Activated CD8-positive, alpha-beta memory T cell treated with anti-CD3 and anti-CD28 coated beads for 48 hours (primary cell): Measurements from ENCODE around the gene CSRP2.

Experiments used
- DNase-seq, 3 experiments: peaks; one replicate each; pipeline ENCODE4 v3.0.0-alpha.2; 2020; ENCODE audit warnings: low read depth in 2 of 3, low spot score in 2 of 3

The CSRP2 gene

DNA sequence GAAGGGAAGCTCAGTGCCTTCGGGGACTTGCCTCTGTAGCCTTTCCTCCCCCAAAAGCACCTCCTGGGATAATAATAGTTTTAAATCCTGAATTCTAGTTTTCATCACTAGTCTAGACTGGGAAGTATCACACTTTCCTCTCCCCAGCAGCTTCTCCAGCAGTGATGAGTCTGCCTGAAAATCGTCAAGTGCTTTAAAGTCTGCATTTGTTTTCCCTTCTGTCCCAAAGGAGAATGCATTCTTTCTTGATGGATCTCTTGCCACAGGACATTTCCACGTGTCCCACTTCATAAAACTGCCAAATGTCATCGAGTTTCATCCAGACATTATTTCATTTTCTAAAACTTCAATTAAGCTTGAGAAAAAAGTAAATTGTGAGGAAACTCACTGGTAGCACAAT is 15.0 kb downstream of the CSRP2 start:
- DNase-seq: no peak

DNA sequence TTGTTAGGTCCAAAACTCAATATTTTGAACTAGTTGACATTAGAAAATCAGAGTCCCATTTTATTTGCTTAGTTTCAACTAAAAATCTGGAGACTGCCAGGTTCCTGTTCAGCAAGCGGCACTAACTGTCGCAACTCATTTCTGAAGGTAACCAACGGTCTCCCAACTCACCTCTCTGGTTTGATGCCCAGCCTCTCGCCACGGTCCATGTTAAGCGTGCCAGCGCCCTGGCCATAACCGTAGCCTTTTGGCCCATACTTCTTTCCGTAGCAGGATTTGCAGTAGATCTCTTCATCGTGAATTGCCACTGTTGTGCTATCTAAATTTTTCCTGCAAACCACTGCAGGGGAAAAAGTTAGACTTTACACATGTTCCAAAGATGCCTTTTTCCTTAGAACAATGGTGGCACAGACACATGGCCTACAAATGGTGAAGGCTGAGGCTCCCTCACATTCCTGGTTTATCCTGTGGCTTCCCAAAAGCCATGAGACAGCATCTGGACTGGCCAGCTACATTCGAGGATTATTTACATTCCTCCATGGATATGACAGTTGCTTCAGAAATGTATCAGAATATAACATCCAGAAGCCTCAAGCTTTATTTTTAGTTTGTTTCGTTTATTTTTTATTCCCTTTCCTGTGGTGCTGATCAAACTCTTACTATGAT is 15.7 kb downstream of the CSRP2 start:
- no peak for DNase-seq

DNA sequence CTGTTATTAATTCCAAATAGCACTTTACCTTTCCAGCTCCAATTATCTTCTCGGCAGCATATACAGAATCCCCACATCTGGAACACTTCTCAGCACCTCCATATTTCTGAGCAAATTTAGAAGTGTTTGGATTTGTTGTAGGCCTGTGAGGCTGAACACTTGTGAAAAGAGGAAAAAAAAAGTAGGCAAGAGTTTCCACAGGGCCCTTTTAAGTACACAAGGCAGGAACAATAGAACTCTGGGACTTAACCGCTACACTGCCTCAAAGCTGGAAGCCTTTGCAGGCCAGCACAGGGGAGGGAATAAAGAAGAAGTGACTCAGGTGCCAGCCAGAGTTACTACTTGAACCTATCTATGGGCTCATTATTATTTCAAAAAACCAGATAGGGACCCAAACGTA is 18.6 kb downstream of the CSRP2 start:
- no peak for DNase-seq

DNA sequence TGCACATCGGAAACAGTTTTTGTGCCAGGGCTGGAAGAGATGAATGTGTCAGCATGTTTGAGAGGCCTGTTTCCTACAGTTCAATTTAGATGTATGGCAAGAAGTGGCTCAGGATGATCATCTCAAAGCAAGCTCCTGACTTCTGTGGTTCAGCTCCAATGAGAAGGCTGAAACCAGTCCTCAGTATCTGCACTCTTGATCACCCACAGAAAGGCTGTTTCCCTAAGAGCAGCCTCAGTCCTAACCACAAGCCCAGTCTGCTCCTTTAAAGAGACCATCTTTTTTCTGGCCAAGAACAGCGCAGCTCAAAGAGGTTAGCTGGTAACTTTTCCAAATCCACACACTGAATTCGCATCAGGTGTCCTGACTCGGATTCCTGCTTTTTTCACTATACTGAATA is 19.2 kb downstream of the CSRP2 start:
- no peak for DNase-seq

DNA sequence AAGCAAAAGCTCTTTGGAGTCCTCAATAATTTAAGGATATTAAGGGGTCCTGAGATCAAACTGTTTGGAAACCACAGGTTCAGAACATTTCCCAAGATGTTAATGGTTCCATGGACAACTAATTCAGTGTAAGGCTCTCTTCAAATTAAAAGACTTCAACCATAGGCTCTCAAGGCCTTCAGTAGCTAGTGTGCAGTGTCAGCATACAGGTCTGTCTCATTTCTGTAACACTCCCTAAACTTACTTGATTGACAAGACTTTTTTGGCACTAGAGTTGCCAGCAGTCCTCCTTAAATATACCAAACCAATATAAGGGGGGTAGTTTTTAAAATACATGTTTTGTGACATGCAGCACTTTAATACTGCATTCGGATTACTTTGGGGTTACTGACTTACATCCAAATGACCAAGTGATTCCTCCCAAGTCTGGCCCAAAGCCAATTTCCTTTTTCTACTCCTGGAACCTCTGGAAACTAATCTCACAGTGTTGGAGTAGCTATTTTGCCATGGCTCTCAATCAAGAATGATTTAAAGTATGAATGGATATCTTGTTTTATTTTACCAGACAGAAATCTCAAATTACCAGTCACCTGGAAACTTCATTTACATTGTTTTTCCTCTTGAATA is 22.7 kb downstream of the CSRP2 start:
- DNase-seq: no peak

DNA sequence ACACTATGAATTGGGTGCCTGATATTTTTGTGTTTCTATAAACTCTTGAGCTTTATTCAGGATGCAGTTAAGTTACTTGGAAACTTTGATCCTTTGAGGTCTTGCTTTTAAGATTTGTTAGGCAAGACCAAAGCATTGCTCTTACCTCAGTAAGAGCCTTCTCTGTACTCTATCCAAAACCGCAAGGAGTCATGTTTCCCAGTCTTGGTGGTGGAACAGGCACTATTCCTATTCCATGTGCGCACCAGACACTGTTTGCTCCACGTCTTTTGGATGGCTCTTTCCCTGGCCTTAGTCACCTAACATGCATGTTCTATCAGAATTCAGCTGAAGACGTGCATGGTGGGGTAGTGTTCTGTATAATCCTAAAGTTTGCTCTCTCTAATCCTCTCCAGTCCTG is 23.5 kb downstream of the CSRP2 start:
- DNase-seq: no peak

DNA sequence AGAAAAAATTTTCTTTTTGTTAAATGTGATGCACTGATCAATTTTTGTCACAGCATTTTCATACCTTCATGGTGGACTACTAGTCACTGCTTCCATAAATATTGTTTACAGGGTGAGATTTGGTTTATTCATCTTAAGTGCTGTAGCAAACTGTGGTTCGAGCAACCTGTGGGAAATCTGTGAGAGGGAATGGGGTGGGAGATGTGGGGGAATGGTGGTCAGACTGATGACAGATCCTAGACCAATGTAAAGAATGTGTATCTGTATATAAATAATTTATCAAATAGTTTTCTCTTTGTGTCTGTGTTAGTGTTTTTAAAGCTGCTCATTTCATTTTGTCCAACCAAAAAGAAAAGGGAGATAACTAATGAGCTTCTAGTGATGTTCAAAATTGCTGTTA is 26.7 kb downstream of the CSRP2 start:
- DNase-seq: no peak

DNA sequence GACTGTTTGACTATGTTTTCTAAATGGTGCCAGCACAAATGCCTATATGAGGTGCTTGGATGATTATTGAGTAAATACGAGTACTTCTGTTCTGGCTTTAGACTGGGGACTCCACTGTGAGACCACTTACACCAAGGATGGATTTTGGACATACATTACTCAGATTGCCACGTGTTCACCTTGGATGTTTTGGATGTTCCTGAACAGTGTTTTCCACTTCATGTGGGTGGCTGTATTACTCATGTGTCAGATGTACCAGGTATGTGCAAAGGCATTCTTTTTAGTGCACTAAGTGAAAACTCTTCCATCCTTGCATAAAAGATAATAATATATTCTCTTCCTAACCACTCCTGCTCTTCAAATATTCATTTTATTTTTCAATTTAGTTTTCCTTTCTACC is 30.7 kb downstream of the CSRP2 start:
- DNase-seq: no peak

DNA sequence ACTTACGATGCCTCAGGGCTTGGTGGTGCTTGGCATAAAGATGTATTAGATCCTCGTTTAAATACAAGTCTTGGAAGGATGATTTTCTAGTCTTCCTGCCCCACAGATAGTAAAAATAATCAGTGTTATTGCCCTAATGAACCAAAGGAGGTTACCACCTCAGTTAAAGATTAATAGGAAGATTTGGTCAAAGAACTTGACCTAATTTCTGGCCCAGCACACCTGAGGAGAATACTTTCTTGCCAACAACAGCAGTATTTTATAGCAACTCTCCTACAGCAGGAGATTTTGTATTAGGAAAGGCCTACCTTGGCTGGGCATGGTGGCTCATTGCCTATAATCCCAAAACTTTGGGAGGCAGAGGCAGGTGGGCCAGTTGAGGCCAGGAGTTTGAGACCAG is 31.6 kb downstream of the CSRP2 start:
- DNase-seq: no peak

DNA sequence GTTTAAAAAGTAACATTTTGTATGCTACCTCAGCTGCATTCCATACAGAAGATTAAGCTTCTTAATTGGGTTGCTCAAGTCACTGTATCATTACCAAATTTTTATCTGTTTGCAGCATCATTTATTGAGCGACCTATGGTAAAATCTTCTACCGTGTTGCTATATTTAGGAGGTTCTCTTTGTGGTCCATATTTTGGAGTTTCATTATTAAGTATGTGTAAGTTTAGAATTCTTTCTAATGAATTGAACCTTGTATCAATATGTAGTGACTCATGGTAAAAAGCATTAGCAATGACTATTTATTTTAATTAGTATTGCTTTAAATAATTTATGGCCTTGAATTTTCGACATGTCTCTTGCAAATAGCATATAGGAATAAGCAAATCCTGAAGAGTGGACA is 42.2 kb downstream of the CSRP2 start:
- no peak for DNase-seq

DNA sequence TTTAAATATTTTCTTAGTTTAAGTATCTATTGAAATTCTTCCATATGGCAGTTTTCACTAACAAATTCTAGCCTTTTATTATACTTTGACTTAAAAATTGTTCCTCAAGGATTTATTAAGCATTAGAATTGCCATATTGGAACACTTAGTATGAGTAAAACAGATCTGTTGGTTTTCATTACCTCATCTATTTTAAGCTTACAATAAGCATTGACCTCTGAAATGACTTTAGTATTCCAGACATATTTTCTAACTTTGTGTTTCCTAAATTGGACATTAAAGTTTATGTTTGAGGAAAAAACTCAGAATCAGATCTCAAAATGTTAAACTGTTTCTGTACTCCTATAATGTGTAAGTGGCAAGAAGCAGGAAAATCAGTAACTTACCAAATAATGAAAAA is 48.4 kb downstream of the CSRP2 start:
- no peak for DNase-seq

DNA sequence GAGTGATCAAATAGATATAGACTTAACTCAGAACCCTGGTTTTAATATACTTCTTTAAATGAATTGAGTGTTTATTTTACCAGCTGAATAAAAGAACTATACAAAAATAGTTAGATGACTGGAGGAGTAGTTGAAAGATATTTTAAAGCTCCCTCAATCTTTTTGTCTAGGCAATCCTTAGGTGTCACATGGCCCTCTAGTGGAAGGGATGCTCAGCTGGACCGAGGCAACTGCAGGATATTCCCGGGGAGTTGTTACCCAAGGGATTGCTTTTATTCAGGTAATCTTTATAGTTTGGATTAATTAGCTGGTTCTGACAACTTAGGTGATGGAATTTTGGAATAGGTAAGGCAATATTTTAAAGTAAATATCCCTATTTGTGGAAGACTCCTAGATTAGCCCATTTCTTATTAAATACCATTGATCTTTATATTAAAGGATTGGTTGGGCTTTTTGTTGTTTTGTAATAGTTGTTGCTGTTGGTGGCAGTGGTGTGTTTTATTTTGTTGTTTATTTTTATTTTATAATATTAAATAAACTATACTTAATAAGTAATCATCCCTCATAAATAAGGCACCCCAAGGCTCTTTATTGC is 57.8 kb downstream of the CSRP2 start:
- DNase-seq: no peak

DNA sequence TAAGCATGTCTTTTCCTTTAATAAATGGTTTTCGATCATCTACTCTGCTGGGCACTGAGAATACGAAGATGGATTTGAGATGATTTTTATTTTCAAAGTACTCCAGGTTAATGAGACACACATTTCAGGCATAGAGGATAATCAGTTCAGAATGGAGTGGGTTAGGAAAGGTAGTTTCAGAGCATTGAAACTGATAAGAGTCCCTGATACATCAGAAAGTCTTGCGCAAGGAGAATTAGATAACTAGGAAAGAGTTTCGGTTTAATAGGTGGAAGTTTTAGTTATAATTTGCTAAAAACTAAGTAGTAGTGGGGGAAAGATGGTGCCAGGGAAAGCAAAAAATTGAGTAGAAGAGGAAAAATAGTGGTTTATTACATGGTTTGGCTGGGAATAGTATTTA is 64.8 kb downstream of the CSRP2 start:
- no peak for DNase-seq

DNA sequence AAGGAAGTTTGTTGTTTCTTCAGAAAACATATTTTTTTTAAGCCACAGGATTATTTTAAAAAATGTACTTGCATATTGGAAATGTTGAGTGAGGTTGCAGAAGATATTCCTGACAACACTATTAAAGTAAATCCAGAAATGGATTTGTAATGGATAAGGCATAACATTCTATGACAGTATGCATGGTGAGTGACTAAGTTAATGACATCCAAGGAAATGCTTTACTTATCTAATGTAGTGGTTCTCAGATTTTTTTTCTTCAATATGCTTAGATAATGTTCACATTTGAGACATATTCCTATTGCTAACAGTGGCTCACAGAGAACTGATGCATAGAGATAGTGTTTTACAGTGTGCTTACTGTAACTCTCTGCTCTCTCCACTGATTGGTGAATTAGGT is 65.6 kb downstream of the CSRP2 start:
- no peak for DNase-seq

DNA sequence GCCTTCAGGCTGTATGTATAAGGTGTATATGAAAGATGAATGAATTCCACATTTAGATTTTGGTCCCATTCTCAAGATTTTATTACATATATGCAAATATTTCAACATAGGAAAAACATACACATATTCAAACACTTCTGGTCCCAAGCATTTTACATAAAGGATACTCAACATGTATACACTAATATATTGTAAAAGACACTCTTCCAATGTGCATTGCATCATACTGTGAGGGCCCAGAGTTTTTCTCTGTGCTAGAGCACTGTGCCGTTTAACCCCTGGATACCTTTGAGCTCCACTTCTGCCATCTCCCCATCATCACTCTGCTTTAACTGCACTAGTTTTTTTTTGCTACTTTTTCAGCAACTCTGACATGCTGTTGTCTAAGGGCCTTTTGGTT is 66.8 kb downstream of the CSRP2 start:
- DNase-seq: no peak

DNA sequence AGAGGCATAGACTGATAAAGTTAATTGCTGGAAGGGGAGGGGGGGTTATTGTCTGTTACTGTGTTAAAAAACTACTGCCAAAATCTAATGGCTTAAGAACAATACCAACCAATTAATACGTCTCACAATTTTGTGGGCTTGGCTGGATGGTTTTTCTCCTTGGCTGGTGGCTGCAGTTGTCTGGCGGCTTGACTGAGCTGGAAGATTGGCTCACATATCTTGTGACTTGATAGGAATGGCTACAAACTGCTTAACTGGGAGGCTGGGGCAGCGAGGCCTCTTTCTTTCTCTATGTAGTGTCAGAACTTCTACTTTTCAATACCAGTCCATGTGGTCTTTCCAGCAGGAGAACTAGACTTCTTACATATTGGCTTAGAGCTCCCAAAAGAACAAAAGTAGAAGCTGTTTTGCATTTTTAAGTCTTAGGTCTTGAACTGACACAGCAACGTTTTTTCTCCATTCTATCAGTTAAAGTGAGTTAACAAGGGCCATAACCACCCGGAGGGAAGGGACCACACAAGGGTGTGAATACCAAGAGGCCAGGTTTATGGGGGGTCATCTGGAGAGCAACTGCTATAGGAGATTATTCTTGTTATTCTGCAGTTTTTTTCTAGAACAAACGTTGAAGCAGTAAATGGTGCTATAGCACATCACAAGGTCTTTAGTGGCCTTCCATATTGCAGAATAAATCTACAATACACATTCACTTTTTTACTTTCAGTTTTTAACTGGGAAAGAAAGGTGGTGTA is 68.0 kb downstream of the CSRP2 start:
- DNase-seq: no peak
